Activated naive CD4-positive, alpha-beta T cell treated with anti-CD3 and anti-CD28 coated beads, Interleukin-2, amount 50 U/mL, for 24 hours (primary cell): Measurements from ENCODE around the gene CD300H.

ENCODE experiments used
- H3K27ac Mint-ChIP-seq: one replicate; pipeline ENCODE4 v1.8.0; 2021; ENCODE audit warnings: mild to moderate bottlenecking, mixed read lengths
- H3K27me3 Mint-ChIP-seq: one replicate; pipeline ENCODE4 v1.8.0; 2021; ENCODE audit warnings: mixed read lengths
- H3K36me3 Mint-ChIP-seq: one replicate; pipeline ENCODE4 v1.8.0; 2021; ENCODE audit warnings: mixed read lengths
- H3K4me1 Mint-ChIP-seq: one replicate; pipeline ENCODE4 v1.8.0; 2021; ENCODE audit warnings: mixed read lengths
- H3K4me3 Mint-ChIP-seq: one replicate; pipeline ENCODE4 v1.8.0; 2021; ENCODE audit warnings: mild to moderate bottlenecking, mixed read lengths
- H3K9me3 Mint-ChIP-seq: one replicate; pipeline ENCODE4 v1.8.0; 2021; ENCODE audit warnings: mixed read lengths

The CD300H gene

GRCh38 chr17:74546586-74546985 is 20.7 kb downstream of the CD300H start:
- Mint-ChIP-seq H3K27ac (no peak overlapping the region), H3K4me1 (no peaks in the 10 kb centered on the region), H3K4me3 (no peak overlapping the region)

GRCh38 chr17:74545843-74546230 is 21.5 kb downstream of the CD300H start, which contains the start of gene CD300C:
CD300C (minus strand) TSS chr17:74546115; CDS start chr17:74545782, 333 bp downstream.
- Mint-ChIP-seq H3K9me3 (no peaks in the 10 kb centered on the region), H3K27me3 (no peaks in the 10 kb centered on the region), H3K36me3 (no peaks in the 10 kb centered on the region), H3K4me3 (no peak within 1 kb of the TSS), H3K27ac (no peak within 1 kb of the TSS), H3K4me1 (no peaks in the 10 kb centered on the region)

More at GRCh38 chr17:74546586-74546985, 20.7 kb downstream of the CD300H start:
- H3K27me3 Mint-ChIP-seq: no peaks in the 10 kb centered on the region
- no peaks in the 10 kb centered on the region for H3K9me3 Mint-ChIP-seq
- H3K36me3 Mint-ChIP-seq: no peaks in the 10 kb centered on the region

GRCh38 chr17:74544991-74545842 is 22.1 kb downstream of the CD300H start:
- H3K4me3 Mint-ChIP-seq: no peak overlapping the region
- no peaks in the 10 kb centered on the region for H3K36me3 Mint-ChIP-seq
- H3K9me3 Mint-ChIP-seq: no peaks in the 10 kb centered on the region
- no peak overlapping the region for H3K27ac Mint-ChIP-seq
- H3K4me1 Mint-ChIP-seq: no peaks in the 10 kb centered on the region
- peaks cover under 1% of the 10 kb centered on the region for H3K27me3 Mint-ChIP-seq

- Mint-ChIP-seq H3K36me3 (no peaks in the 10 kb centered on the region), H3K27ac (no peak overlapping the region), H3K27me3 (peaks cover 3% of the 10 kb centered on the region), H3K9me3 (no peaks in the 10 kb centered on the region), H3K4me3 (no peak overlapping the region), H3K4me1 (no peaks in the 10 kb centered on the region)
Observed at GRCh38 chr17:74543891-74544760, 23.2 kb downstream of the CD300H start.

- H3K36me3 Mint-ChIP-seq: no peaks in the 10 kb centered on the region
- no peak overlapping the region for H3K4me3 Mint-ChIP-seq
- no peaks in the 10 kb centered on the region for H3K9me3 Mint-ChIP-seq
- H3K27ac Mint-ChIP-seq: no peak overlapping the region
- no peaks in the 10 kb centered on the region for H3K4me1 Mint-ChIP-seq
- H3K27me3 Mint-ChIP-seq: peaks cover 3% of the 10 kb centered on the region
Observed at GRCh38 chr17:74543406-74543805, 23.9 kb downstream of the CD300H start.

- no peak overlapping the region for H3K27ac Mint-ChIP-seq
- H3K36me3 Mint-ChIP-seq: no peaks in the 10 kb centered on the region
- no peaks in the 10 kb centered on the region for H3K4me1 Mint-ChIP-seq
- H3K9me3 Mint-ChIP-seq: no peaks in the 10 kb centered on the region
- peaks cover 3% of the 10 kb centered on the region for H3K27me3 Mint-ChIP-seq
- no peak overlapping the region for H3K4me3 Mint-ChIP-seq
Observed at GRCh38 chr17:74542727-74543383, 24.5 kb downstream of the CD300H start.

GRCh38 chr17:74542166-74542565 is 25.1 kb downstream of the CD300H start:
- no peaks in the 10 kb centered on the region for H3K9me3 Mint-ChIP-seq
- H3K27me3 Mint-ChIP-seq: peaks cover 3% of the 10 kb centered on the region
- H3K27ac Mint-ChIP-seq: no peak overlapping the region
- no peak overlapping the region for H3K4me3 Mint-ChIP-seq
- H3K36me3 Mint-ChIP-seq: no peaks in the 10 kb centered on the region
- no peaks in the 10 kb centered on the region for H3K4me1 Mint-ChIP-seq

- Mint-ChIP-seq H3K27ac (no peak overlapping the region), H3K27me3 (peaks cover 5% of the 10 kb centered on the region), H3K4me3 (no peak overlapping the region), H3K9me3 (no peaks in the 10 kb centered on the region), H3K4me1 (no peaks in the 10 kb centered on the region), H3K36me3 (no peaks in the 10 kb centered on the region)
Observed at GRCh38 chr17:74541176-74542111, 25.9 kb downstream of the CD300H start.

GRCh38 chr17:74539281-74539820 is 28.0 kb downstream of the CD300H start:
- H3K4me1 Mint-ChIP-seq: no peaks in the 10 kb centered on the region
- peaks cover 7% of the 10 kb centered on the region for H3K27me3 Mint-ChIP-seq
- no peak overlapping the region for H3K4me3 Mint-ChIP-seq
- H3K36me3 Mint-ChIP-seq: no peaks in the 10 kb centered on the region
- no peaks in the 10 kb centered on the region for H3K9me3 Mint-ChIP-seq
- H3K27ac Mint-ChIP-seq: no peak overlapping the region

- Mint-ChIP-seq H3K36me3 (no peaks in the 10 kb centered on the region), H3K4me1 (peaks cover 11% of the 10 kb centered on the region), H3K4me3 (no peak overlapping the region), H3K27me3 (peaks cover 13% of the 10 kb centered on the region), H3K9me3 (no peaks in the 10 kb centered on the region), H3K27ac (no peak overlapping the region)
Observed at GRCh38 chr17:74536890-74537289, 30.4 kb downstream of the CD300H start.

GRCh38 chr17:74532115-74532514 is 35.2 kb downstream of the CD300H start:
- peak overlapping the region; percentile 33 for H3K4me3 Mint-ChIP-seq
- peaks cover 12% of the 10 kb centered on the region for H3K27me3 Mint-ChIP-seq
- peaks cover 11% of the 10 kb centered on the region for H3K4me1 Mint-ChIP-seq
- no peaks in the 10 kb centered on the region for H3K36me3 Mint-ChIP-seq
- H3K27ac Mint-ChIP-seq: no peak overlapping the region
- no peaks in the 10 kb centered on the region for H3K9me3 Mint-ChIP-seq

- no peaks in the 10 kb centered on the region for H3K9me3 Mint-ChIP-seq
- peaks cover 11% of the 10 kb centered on the region for H3K27me3 Mint-ChIP-seq
- no peak within 1 kb of the TSS for H3K27ac Mint-ChIP-seq
- H3K4me3 Mint-ChIP-seq: peak within 1 kb of the TSS; percentile 33
- peaks cover 11% of the 10 kb centered on the region for H3K4me1 Mint-ChIP-seq
- H3K36me3 Mint-ChIP-seq: no peaks in the 10 kb centered on the region
Observed at GRCh38 chr17:74531231-74531761, 36.0 kb downstream of the CD300H start, which contains the start of gene CD300LB. CD300LB (minus strand) TSS chr17:74531475; CDS start chr17:74531350, 125 bp downstream.

GRCh38 chr17:74530831-74531150 is 36.5 kb downstream of the CD300H start:
- H3K4me3 Mint-ChIP-seq: no peak overlapping the region
- H3K4me1 Mint-ChIP-seq: peaks cover 11% of the 10 kb centered on the region
- H3K27me3 Mint-ChIP-seq: peaks cover 11% of the 10 kb centered on the region
- H3K27ac Mint-ChIP-seq: no peak overlapping the region
- H3K9me3 Mint-ChIP-seq: no peaks in the 10 kb centered on the region
- H3K36me3 Mint-ChIP-seq: no peaks in the 10 kb centered on the region

GRCh38 chr17:74529243-74529642 is 38.1 kb downstream of the CD300H start:
- Mint-ChIP-seq H3K9me3 (no peaks in the 10 kb centered on the region), H3K27me3 (peaks cover 10% of the 10 kb centered on the region), H3K36me3 (no peaks in the 10 kb centered on the region), H3K27ac (no peak overlapping the region), H3K4me1 (peaks cover 11% of the 10 kb centered on the region), H3K4me3 (no peak overlapping the region)
